ENCODE measurements around the gene GABARAPL1.
A peak's percentile ranks its signal among the peaks of the same experiment; 100 is the strongest.
"Not testable (repeated sequence)": the region's sequence is repeated elsewhere in the genome, so short reads cannot be mapped to it uniquely, and the experiment has no call there.

Gene GABARAPL1

GRCh38 chr12:10204495-10204894 is 8.2 kb upstream of the GABARAPL1 start:
- DNase-seq, result not testable (repeated sequence)

- DNase-seq, result no peak
Measured at GRCh38 chr12:10205220-10205807, 7.4 kb upstream of the GABARAPL1 start.

GRCh38 chr12:10207136-10207535 is 5.5 kb upstream of the GABARAPL1 start:
- DNase-seq, result no peak

GRCh38 chr12:10210225-10210624 is 2.5 kb upstream of the GABARAPL1 start:
- DNase-seq, result no peak

GRCh38 chr12:10211101-10211939 is 1.4 kb upstream of the GABARAPL1 start:
- DNase-seq, result no peak

GRCh38 chr12:10211940-10212738 is 538 bp upstream of the GABARAPL1 start:
- DNase-seq, result peak; percentile 79

GRCh38 chr12:10213168-10214135 is 775 bp downstream of the GABARAPL1 start:
- DNase-seq, result peak; percentile 54

- no peak for DNase-seq
Measured at GRCh38 chr12:10214136-10214894, 1.6 kb downstream of the GABARAPL1 start.

- no peak for DNase-seq
Measured at GRCh38 chr12:10214895-10215267, 2.2 kb downstream of the GABARAPL1 start.

- DNase-seq, result no peak
Measured at GRCh38 chr12:10215436-10215835, 2.8 kb downstream of the GABARAPL1 start.

- not testable (repeated sequence) for DNase-seq
Measured at GRCh38 chr12:10215946-10216345, 3.3 kb downstream of the GABARAPL1 start.

GRCh38 chr12:10218021-10218420 is 5.3 kb downstream of the GABARAPL1 start:
- no peak for DNase-seq

GRCh38 chr12:10220398-10221077 is 7.9 kb downstream of the GABARAPL1 start:
- no peak for DNase-seq

GRCh38 chr12:10221846-10222245 is 9.2 kb downstream of the GABARAPL1 start:
- no peak for DNase-seq

GRCh38 chr12:10223208-10223607 is 10.5 kb downstream of the GABARAPL1 start:
- DNase-seq, result no peak

GRCh38 chr12:10225426-10225825 is 12.7 kb downstream of the GABARAPL1 start:
- not testable (repeated sequence) for DNase-seq

GRCh38 chr12:10226086-10226485 is 13.4 kb downstream of the GABARAPL1 start:
- DNase-seq, result no peak

- no peak for DNase-seq
Measured at GRCh38 chr12:10226731-10227130, 14.1 kb downstream of the GABARAPL1 start.

- DNase-seq, result no peak
Measured at GRCh38 chr12:10227648-10228047, 15.0 kb downstream of the GABARAPL1 start.

- DNase-seq, result no peak
Measured at GRCh38 chr12:10234562-10234961, 21.9 kb downstream of the GABARAPL1 start.

Data from NCI-H1105 (cell line).